ENCODE data around the gene ERGIC1. TPM values are rescaled to one million over a fixed set of nuclear protein-coding genes. Genes with fewer than 3 reads are reported as not detected.

Gene ERGIC1
- total RNA-seq, 1 donor, result 109 TPM

- peak; percentile 97 for DNase-seq (ENCODE audit: insufficient read length, low spot score, missing footprints)
- no peak overlapping the region for H3K4me3 ChIP-seq (ENCODE audit: insufficient read depth, low read length)
- H3K79me2 ChIP-seq (ENCODE audit: insufficient read depth, low read length), result peaks cover 89% of the 10 kb centered on the region
- H3K27me3 ChIP-seq (ENCODE audit: insufficient read depth, low read length), result no peaks in the 10 kb centered on the region
- TF ChIP-seq CTCF (IDR thresholded peaks at IDR 0.05; ENCODE audit: extremely low read depth, low read depth, low read length), result no peak
- peaks cover 9% of the 10 kb centered on the region for H3K36me3 ChIP-seq (ENCODE audit: insufficient read depth, low read length)
- H3K9me3 ChIP-seq (ENCODE audit: low read depth, low read length), result no peaks in the 10 kb centered on the region
- no peak overlapping the region for H2AFZ ChIP-seq (ENCODE audit: low read length)
- H4K20me1 ChIP-seq (ENCODE audit: insufficient read depth, low read length), result no peaks in the 10 kb centered on the region
- peaks cover 65% of the 10 kb centered on the region for H3K4me1 ChIP-seq (ENCODE audit: insufficient read depth, low read length)
- peak overlapping the region; percentile 98 for H3K27ac ChIP-seq (ENCODE audit: low read depth, low read length)
- H3K4me2 ChIP-seq (ENCODE audit: insufficient read depth, low read length), result peak overlapping the region; percentile 63
Measured at GRCh38 chr5:172858990-172859811, 25.1 kb downstream of the ERGIC1 start.

- no peak for TF ChIP-seq CTCF (IDR thresholded peaks at IDR 0.05; ENCODE audit: extremely low read depth, low read depth, low read length)
- Histone ChIP-seq H4K20me1 (ENCODE audit: insufficient read depth, low read length) (no peaks in the 10 kb centered on the region), H3K27ac (ENCODE audit: low read depth, low read length) (peak overlapping the region; percentile 98), H3K79me2 (ENCODE audit: insufficient read depth, low read length) (peaks cover 87% of the 10 kb centered on the region), H3K4me1 (ENCODE audit: insufficient read depth, low read length) (peaks cover 63% of the 10 kb centered on the region), H3K4me3 (ENCODE audit: insufficient read depth, low read length) (no peak overlapping the region), H3K27me3 (ENCODE audit: insufficient read depth, low read length) (no peaks in the 10 kb centered on the region), H3K4me2 (ENCODE audit: insufficient read depth, low read length) (peak overlapping the region; percentile 63), H3K9me3 (ENCODE audit: low read depth, low read length) (no peaks in the 10 kb centered on the region), H2AFZ (ENCODE audit: low read length) (no peak overlapping the region), H3K36me3 (ENCODE audit: insufficient read depth, low read length) (peaks cover 9% of the 10 kb centered on the region)
- DNase-seq (ENCODE audit: insufficient read length, low spot score, missing footprints), result no peak
Measured at GRCh38 chr5:172859966-172860365, 25.9 kb downstream of the ERGIC1 start.

GRCh38 chr5:172860520-172861443, 26.7 kb downstream of the ERGIC1 start:
- H3K4me2 ChIP-seq (ENCODE audit: insufficient read depth, low read length), result peak overlapping the region; percentile 63

More at GRCh38 chr5:172860520-172861443, 26.7 kb downstream of the ERGIC1 start:
- TF ChIP-seq CTCF (IDR thresholded peaks at IDR 0.05; ENCODE audit: extremely low read depth, low read depth, low read length), result no peak
- peak overlapping the region; percentile 98 for H3K27ac ChIP-seq (ENCODE audit: low read depth, low read length)
- no peak overlapping the region for H2AFZ ChIP-seq (ENCODE audit: low read length)
- H4K20me1 ChIP-seq (ENCODE audit: insufficient read depth, low read length), result no peaks in the 10 kb centered on the region
- H3K36me3 ChIP-seq (ENCODE audit: insufficient read depth, low read length), result peaks cover 9% of the 10 kb centered on the region
- peaks cover 55% of the 10 kb centered on the region for H3K4me1 ChIP-seq (ENCODE audit: insufficient read depth, low read length)
- H3K9me3 ChIP-seq (ENCODE audit: low read depth, low read length), result no peaks in the 10 kb centered on the region
- peak overlapping the region; percentile 18 for H3K4me3 ChIP-seq (ENCODE audit: insufficient read depth, low read length)
- no peaks in the 10 kb centered on the region for H3K27me3 ChIP-seq (ENCODE audit: insufficient read depth, low read length)
- DNase-seq (ENCODE audit: insufficient read length, low spot score, missing footprints), result peak; percentile 95
- peaks cover 86% of the 10 kb centered on the region for H3K79me2 ChIP-seq (ENCODE audit: insufficient read depth, low read length)

Data from osteoblast (primary cell).